22Rv1 (cell line): ENCODE results near the gene MARF1.

Experiments used
- CTCF ChIP-seq: fragments of 450-650 bp; IDR thresholded peaks from 2 replicates; pipeline ENCODE4 v1.5.1; 2017; ENCODE audit warnings: mild to moderate bottlenecking
- ZFX ChIP-seq: fragments of 450-650 bp; IDR thresholded peaks from 2 replicates; pipeline ENCODE4 v1.6.1; 2017; ENCODE audit warnings: antibody characterized with exemption, borderline replicate concordance

GRCh38 chr16:15642557-15643047, 352 bp downstream of the MARF1 start:
- TF ChIP-seq CTCF, result no peak
- TF ChIP-seq ZFX, result no peak
